NOMO-1 (cell line): ENCODE measurements around the gene CASQ1.

Source experiments
- DNase-seq, 2 experiments: peaks; one replicate each; lab custom pipeline; 2025; ENCODE audit not compliant: unreplicated experiment in 2 of 2; lab: John Stamatoyannopoulos, UW

CASQ1 gene

DNA sequence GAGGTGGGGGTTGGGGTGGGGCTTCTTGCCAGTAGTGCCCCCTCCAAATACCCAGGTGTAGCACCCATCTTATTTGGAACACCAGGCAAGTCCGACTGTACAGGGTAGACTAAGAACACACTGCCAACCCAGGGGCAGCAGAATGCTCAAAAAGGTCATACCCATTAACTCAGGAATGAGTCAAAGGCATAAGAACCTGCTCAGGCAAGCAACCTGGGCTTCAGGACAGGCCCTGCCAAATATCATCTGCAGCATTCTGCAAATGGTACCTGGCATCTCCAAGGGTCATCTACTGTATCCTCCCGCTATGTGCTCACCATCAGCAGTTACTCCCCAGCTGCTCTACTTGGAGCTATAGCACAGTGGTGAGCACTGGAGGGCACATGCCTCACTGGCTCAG is 34.2 kb downstream of the CASQ1 start:
- DNase-seq = no peak

DNA sequence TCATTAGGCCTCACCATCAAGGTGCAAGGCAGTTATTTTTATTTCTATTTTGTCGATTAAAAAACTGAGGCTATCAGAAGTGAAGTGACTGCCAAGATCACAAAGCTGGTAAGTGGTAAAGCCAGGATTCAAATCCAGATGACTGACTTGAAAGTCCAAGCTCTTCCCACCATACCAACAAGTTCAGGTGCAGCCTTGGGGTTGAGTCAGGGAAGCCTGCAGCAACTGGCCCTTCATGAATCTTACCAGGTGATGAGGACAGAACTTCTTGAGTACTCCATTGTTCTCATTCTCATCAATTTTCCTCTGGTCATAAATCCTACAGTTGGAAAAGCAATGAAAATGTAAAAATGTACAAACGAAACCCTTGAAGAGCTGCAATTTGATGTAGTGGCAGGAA is 35.0 kb downstream of the CASQ1 start:
- DNase-seq = no peak

DNA sequence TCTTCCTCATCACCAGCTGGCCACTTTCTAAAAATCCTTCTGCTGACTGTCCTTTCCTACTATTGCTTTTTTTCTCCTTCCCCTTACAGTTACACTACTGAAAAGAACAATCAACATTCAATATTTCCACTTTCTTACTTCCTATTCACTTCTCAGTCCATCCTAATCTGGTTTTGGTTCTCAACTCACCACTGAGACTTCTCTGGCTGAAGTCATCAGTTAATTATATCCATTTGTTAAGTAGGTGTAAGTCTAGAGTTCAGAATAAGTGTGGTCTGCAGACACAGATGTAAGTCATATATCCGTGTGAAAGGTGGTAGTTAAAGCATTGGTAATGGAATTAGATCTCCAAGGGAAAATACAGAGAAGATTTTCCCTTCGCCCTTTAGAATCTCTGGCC is 36.2 kb downstream of the CASQ1 start:
- no peak for DNase-seq

DNA sequence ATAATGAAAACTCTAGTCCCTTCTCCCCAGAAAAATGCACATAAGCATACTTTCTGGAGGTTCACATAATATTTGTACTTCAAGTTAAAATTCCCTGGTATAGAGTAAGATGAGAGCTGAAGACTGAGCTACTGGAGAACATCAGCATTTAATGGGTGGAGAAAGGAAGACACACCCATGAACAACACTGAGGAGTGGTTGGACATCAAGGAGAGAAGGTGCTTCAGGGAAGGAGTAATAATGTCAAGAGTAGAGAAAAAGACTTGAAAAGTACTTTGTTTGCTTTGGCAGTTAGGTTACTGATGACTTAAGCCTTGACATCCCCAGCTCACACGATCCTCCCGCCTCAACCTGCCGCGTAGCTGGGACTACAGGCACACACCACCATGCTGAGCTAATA is 36.7 kb downstream of the CASQ1 start:
- DNase-seq = no peak

DNA sequence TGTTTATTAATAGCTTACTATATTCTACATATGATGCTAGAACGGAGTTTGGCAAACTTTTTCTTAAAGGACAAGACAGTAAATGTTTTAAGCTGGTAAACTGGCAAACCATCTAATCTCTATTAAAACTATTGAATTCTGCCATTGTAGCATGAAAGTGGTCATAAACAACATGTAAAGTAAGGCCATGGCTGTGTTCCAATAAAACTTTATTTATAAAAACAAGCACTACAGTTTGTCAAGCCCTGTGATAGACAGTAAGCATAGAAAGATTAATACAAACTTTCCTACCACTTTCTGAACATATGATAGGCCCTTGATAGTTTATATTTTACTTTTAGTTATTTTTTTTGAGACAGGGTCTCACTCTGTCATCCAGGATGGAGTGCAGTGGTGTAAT is 37.2 kb downstream of the CASQ1 start:
- DNase-seq = no peak

DNA sequence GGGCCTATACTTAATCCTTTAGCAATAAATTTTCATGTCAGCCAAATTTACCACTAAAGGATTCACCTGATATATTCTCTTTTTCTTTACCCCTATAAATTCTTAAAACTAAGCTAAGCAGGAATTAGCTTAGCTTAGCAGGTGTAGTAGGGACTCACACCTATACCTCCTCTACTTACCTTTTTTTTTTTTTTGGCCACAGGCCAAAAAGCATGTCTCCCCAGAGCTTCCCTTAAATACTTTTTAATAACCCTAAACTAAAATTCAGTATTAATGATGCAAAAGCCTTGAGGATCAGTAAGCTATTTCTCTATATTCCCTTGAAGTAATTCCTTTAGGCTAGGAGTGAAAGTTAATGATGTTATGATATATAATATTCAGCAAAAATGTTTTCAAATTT is 38.1 kb downstream of the CASQ1 start:
- DNase-seq = no peak

DNA sequence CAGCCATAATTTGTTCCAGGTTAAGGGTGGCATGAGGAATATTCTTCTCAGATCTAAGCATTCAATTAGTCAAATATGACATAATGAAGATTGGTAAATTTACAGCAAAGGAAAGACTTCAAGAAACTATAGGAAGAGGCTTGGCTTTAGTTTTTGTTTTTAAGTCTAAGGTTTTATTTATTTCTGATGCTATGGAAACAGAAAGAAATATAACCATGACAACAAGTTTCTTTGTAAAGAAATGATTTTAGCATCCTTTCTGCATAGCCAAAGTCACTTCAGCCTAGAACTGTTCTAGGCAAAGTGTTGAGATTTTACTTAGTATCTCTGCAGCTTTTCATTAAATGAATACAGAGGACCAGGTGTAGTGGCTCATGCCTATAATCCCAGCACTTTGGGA is 42.5 kb downstream of the CASQ1 start:
- no peak for DNase-seq

DNA sequence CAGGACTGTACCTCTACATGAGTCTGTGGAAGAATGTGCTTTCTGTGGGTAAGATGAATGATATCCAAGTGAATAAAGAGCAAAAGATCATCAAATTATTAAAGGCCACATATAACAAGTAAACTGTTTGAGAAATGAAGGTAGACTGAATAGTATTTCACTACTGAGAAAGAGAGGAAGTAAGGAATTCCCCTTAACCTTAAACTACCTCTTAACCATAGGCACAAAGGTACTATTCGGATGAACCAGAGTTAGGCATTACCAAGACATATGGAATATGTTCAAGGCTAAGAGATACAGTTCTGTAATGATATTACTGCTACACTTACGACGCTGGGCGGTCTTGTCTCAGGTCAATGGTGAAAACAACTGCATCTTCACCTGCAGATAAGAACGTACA is 46.4 kb downstream of the CASQ1 start:
- no peak for DNase-seq

DNA sequence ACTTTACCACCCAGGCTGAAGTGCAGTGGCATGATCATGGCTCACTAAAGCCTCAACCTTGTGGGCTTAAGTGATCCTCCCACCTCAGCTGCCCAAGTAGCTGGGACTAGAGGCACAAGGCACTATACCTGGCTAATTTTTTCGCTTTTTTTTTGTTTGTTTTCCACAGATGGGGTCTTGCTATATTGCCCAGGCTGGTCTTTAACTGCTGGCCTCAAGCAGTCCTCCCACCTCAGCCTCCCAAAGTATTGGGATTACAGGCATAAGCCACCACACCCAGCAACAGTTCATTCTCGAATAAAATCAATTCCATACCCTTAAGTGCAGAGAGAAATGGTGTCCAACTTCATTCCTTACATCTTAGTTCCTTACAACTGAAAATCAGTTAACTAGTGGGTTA is 47.2 kb downstream of the CASQ1 start:
- no peak for DNase-seq

DNA sequence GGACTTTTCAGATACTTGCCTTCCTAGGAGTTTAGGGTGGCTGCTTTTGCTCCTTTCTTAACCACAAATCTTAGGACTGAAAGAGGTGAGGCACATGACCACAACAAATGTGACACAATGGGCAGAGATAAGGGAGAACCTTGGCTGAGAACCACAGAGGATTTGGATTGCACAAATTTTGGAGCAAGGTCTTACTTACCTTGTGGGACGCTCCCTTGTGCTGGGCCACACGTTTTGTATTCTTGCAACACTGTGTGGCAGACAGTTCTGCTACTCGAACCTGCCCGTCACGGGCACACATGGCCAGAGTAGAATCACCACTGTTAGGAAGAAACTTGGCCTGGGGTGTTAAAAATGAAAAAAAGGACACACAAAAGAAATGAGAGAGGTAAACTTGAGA is 48.0 kb downstream of the CASQ1 start:
- no peak for DNase-seq

DNA sequence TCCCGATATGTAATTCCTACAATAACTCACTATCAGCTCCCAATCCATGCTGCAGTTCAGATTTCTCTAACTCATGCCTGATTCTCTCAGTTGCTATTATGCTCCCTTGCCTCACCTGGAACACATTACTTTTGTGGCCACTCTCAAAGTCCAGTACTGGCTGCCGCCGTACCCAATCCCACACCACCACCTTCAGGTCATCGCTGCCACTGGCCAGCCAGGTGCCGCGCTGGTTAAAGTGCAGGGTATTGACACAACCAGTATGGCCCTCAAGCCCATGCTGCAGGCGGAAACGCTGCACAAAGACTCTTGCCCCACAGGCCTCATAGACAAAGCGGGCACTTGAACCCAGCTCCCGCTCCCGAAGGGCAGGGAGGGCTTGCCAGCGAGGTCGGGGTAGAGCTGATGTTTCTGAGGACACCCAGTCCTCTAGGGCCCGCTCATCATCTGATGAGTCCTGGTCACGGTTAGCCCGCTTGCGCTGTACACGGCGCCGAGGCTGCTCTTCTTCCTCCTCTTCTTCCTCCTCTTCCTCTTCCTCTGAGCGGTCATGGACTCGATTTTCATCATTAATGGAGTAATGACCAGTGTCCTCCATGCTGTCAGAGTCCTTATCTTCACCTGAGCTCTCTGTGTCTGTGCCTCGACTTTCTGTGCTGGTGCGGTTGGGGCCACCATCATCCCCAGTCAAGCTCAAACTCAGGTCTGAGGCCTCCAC is 49.4 kb downstream of the CASQ1 start:
- no peak for DNase-seq

DNA sequence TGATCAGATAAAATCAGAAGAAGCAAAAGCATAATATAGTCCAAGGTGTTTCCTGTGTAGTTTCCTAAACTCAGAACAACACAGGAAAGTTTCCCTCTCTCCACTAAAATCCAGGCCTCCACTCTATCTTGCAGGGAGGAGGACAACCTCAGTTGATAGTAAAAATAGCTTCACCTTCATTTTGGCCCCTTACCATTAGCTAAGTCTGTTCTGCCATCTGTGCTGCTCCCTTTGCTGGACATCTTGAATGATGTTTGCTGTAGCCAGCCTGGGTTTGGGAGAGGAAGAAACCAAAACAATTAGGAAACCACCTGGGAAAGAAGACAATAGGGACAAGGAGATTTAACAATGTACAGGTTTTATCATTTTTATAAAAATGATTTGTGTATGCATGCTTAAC is 53.4 kb downstream of the CASQ1 start:
- no peak for DNase-seq

DNA sequence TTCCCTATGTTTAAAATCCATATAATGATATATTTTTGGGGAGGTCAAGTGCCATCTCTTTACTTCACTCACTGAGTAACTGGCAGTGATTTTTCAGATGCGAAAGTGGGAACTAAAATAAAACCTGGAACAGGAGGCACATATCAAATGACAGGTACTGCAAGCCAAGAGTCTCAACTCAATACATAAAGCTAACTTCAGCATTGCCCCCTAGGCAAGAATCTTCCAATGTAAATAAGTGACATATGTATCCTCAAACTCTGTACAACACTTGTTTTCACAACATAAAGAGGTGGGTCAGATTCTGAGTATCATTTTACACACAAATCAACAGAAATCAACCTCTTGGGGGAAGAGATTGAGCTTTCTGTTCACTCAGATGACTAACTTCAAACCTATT is 53.8 kb downstream of the CASQ1 start:
- no peak for DNase-seq

DNA sequence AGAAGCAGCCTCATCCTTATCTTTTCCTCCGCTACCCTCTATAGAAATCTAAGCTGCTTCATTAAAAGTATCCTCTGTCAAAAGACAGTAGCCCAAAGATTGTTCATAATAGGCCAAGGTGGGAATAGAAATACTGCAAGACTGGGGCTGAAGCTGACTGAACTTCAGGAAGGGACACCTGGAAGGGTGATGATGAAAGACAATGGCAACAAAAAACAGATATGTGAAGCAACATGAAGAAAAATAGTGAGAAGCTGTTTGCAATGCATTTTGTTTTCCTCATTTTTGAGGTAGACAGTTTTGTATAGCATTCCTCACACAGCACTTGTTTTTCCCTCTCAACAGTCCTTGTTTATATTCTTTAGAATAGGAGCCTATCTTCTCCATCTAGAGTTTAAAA is 55.1 kb downstream of the CASQ1 start:
- no peak for DNase-seq

DNA sequence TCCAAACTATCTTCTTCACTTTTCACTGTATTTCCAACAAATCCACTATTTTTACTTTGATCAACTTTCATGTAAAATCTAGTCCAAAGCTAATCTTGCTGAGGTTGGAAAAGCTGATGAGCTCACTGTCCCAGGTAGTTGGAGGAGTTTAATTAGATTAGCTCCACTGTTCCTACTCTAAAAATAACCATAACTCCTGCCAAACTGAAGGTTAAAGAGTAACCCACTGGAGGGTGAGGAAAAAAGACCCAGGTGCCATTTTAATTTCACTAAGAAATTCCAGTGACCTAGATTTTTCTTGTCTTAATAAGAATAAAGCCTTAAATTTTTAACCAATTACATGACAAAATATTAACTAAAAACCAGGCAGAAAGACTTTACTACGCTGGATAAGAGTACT is 56.7 kb downstream of the CASQ1 start:
- no peak for DNase-seq

DNA sequence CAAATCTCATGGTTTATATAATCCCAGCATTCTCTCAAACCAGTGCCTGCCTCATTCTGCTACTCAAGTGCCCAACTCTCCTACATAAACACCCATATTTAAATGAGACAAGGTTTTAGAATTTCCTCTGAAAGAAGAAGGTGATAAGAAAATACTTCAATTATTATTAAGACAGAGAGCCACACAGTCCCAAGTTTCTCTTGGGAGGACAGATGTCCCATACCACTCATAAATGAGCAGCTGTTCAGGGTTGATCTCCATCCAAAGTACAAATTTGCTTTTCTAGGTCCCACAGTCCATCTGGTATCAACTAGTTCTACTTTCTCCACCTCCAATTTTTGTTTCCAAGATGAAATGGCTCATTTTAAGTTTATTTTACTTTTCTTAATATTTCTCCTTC is 60.6 kb downstream of the CASQ1 start:
- DNase-seq = no peak
